Spleen (tissue), 13 donors: Measurements from ENCODE around the gene CNTNAP2. TPM values are rescaled to one million over a fixed set of nuclear protein-coding genes. Genes with fewer than 3 reads are reported as not detected.

ENCODE experiments used
- DNase-seq: peaks from one replicate; pipeline ENCODE4 v3.0.0-alpha.2; 2020
- H3K27ac ChIP-seq, 8 donors: fragments of 200-600 bp; sonication (generic) in 7 of 8; 1 replicate in 4 of 8; 2 replicates in 4 of 8; pipeline versions ENCODE4 v1.5.0 to v1.8.0; 2016 to 2021; ENCODE audit warnings: inconsistent platforms in 4 of 8, mild to moderate bottlenecking in 4 of 8, moderate library complexity in 1 of 8
- H3K27me3 ChIP-seq, 7 donors: fragments of 200-600 bp; sonication (generic) in 6 of 7; replicated peaks in 1 of 7; 1 replicate in 4 of 7; 2 replicates in 3 of 7; pipeline versions ENCODE4 v1.5.0 to v1.8.0; 2016 to 2021; ENCODE audit warnings: inconsistent platforms in 3 of 7, mild to moderate bottlenecking in 1 of 7
- H3K36me3 ChIP-seq, 6 donors: fragments of 200-600 bp; sonication (generic) in 5 of 6; 1 replicate in 4 of 6; 2 replicates in 2 of 6; pipeline versions ENCODE4 v1.5.0 to v1.8.0; 2016 to 2021; ENCODE audit warnings: inconsistent platforms in 2 of 6
- H3K4me1 ChIP-seq, 6 donors: fragments of 200-600 bp; sonication (generic) in 5 of 6; 1 replicate in 3 of 6; 2 replicates in 3 of 6; pipeline versions ENCODE4 v1.5.0 to v1.8.0; 2016 to 2021; ENCODE audit warnings: inconsistent platforms in 3 of 6
- H3K4me3 ChIP-seq, 8 donors: fragments of 200-600 bp; sonication (generic) in 7 of 8; 1 replicate in 4 of 8; 2 replicates in 4 of 8; pipeline versions ENCODE4 v1.5.0 to v1.8.0; 2016 to 2021; ENCODE audit warnings: inconsistent platforms in 4 of 8, mild to moderate bottlenecking in 4 of 8, moderate library complexity in 2 of 8
- H3K9me3 ChIP-seq, 8 donors: fragments of 200-600 bp; sonication (generic) in 7 of 8; 1 replicate in 4 of 8; 2 replicates in 4 of 8; pipeline versions ENCODE4 v1.5.0 to v1.8.0; 2016 to 2021; ENCODE audit warnings: inconsistent platforms in 4 of 8
- CTCF ChIP-seq, 11 experiments: fragments of 200-600 bp in 7 of 11; fragments of 450-650 bp in 4 of 11; sonication (generic) in 4 of 11; IDR thresholded peaks in 8 of 11; conservative IDR thresholded peaks in 3 of 11; 1 replicate in 7 of 11; 2 replicates in 4 of 11; pipeline versions ENCODE4 v1.4.0 to v1.8.0; 2016 to 2021; ENCODE audit warnings: antibody characterized with exemption in 11 of 11, inconsistent platforms in 4 of 11, mild to moderate bottlenecking in 1 of 11
- POLR2A ChIP-seq, 3 donors: fragments of 450-650 bp; IDR thresholded peaks; one replicate each; pipeline ENCODE4 v1.5.1; 2017; ENCODE audit warnings: antibody characterized with exemption in 3 of 3, mild to moderate bottlenecking in 1 of 3
- POLR2AphosphoS5 ChIP-seq, 3 donors: sonication (generic); formaldehyde crosslinking; IDR thresholded peaks; one replicate each; pipeline ENCODE4 v1.5.1; 2017; ENCODE audit warnings: antibody characterized with exemption in 3 of 3
- WGBS, 5 donors: extraction: QIAGEN DNeasy Blood & Tissue Kit in 3 of 5; methylation state at CpG; one replicate each; pipeline versions ENCODE4 v1.1.5 to v1.1.7; 2013 to 2018; 5-methylcytosine and 5-hydroxymethylcytosine counted together
- intact Hi-C: fragments of 100-400 bp; cut with DNase I; formaldehyde crosslinking; loops from one replicate; pipeline ENCODE4 v1.15.0; 2023; ENCODE audit warnings: low total_unique reads
- long read RNA-seq, 2 donors: transcript quantifications; one replicate each; lab custom pipeline, GENCODE V29; 2026
- polyA plus RNA-seq, 3 donors: library from polyadenylated mRNA; stranded (reverse); fragments of 200-250 nt; gene quantifications; one replicate each; pipeline ENCODE4 v1.2.1, GENCODE V29; 2013
- total RNA-seq, 7 donors: library from RNA; depleted of rRNA in 3 of 7; stranded (reverse); fragments of >200 nt in 3 of 7; fragmentation: NEBNext Ultra II Directional in 4 of 7; extraction: Animal tissue kit (Norgen Biotek cat#: 25700) in 4 of 7; gene quantifications; one replicate each; pipeline versions ENCODE4 v1.1.0 to v1.2.1, GENCODE V29; 2016 to 2021
- donor health status: healthy with polysubstance abuse.
- donor health status: DM: no; HTN: no; CAD: no; lungs with moderate emphysema.
- donor health status: DM: no; HTN: no; CAD: no.
- donor health status: Bipolar disorder and iron deficiency.
- donor health status: healthy.
- donor health status: DM: no; HTN: no; CAD: no.
- donor health status: DM: yes; HTN: yes; CAD: no.

CNTNAP2 gene
- total RNA-seq (1 to 10 TPM in 4 of 7 donors, under 1 TPM in 3; 0.29 to 2.0 (median 1.2) TPM), polyA plus RNA-seq (under 1 TPM; 0.13 to 0.45 (median 0.27) TPM)
- long read RNA-seq, donor 1 = 0 reads
- long read RNA-seq, donor 2 = 0 reads

- peak; percentile 57 for DNase-seq
- Histone ChIP-seq H3K27ac (no peak within 1 kb of the TSS), H3K9me3 (no peaks in the 10 kb centered on the region), H3K36me3 (no peaks in the 10 kb centered on the region), H3K4me3 (peak within 1 kb of the TSS; percentile 3 to 58 (median 29)), H3K4me1 (peaks cover 0 to 18% (median 10%) of the 10 kb centered on the region in 6 donors), H3K27me3 (peaks cover 0 to 48% (median 15%) of the 10 kb centered on the region in 7 donors)
- TF ChIP-seq POLR2AphosphoS5 (IDR thresholded peaks at IDR 0.05) (no peak), POLR2A (IDR thresholded peaks at IDR 0.05) (no peak), CTCF (IDR thresholded peaks at IDR 0.05 in 8 of 11, conservative IDR thresholded peaks at IDR 0.05 in 3 of 11) (no peak)
- WGBS, 5 donors = 2 to 5% (median 2%) methylated on average over 20 to 42 of the region's 42 CpGs
- intact Hi-C loops = no loop called here
These were observed at the start of gene CNTNAP2 for GRCh38 chr7:146116521-146117222. CNTNAP2 (plus strand) TSS chr7:146116801; CDS start chr7:146116877, 76 bp downstream.

- no peak overlapping the region for H3K4me3 ChIP-seq
- no peaks in the 10 kb centered on the region for H3K36me3 ChIP-seq
- no peaks in the 10 kb centered on the region for H3K4me1 ChIP-seq
- H3K27ac ChIP-seq = no peak overlapping the region
- TF ChIP-seq POLR2AphosphoS5 (IDR thresholded peaks at IDR 0.05) (no peak), CTCF (IDR thresholded peaks at IDR 0.05 in 8 of 11, conservative IDR thresholded peaks at IDR 0.05 in 3 of 11) (no peak)
- H3K27me3 ChIP-seq = no peaks in the 10 kb centered on the region
- intact Hi-C loops = no loop called here
- no peaks in the 10 kb centered on the region for H3K9me3 ChIP-seq
- no peak for DNase-seq
- WGBS, 5 donors = 54 to 83% (median 63%) methylated on average over 3 of the region's 3 CpGs
These were observed 48.7 kb upstream of the CNTNAP2 start for GRCh38 chr7:146067880-146068279.

- 64 to 84% (median 75%) methylated on average over 6 of the region's 6 CpGs for WGBS, 5 donors
These were observed 42.3 kb upstream of the CNTNAP2 start for GRCh38 chr7:146074195-146074765.

More at GRCh38 chr7:146074195-146074765, 42.3 kb upstream of the CNTNAP2 start:
- Histone ChIP-seq H3K9me3 (no peaks in the 10 kb centered on the region), H3K36me3 (no peaks in the 10 kb centered on the region), H3K27me3 (no peaks in the 10 kb centered on the region), H3K27ac (no peak overlapping the region), H3K4me3 (no peak overlapping the region), H3K4me1 (no peaks in the 10 kb centered on the region)
- no peak for TF ChIP-seq CTCF (IDR thresholded peaks at IDR 0.05 in 8 of 11, conservative IDR thresholded peaks at IDR 0.05 in 3 of 11)
- TF ChIP-seq POLR2A (IDR thresholded peaks at IDR 0.05) = no peak
- no peak for TF ChIP-seq POLR2AphosphoS5 (IDR thresholded peaks at IDR 0.05)
- intact Hi-C loops = no loop called here
- no peak for DNase-seq
